HG03442 (cell line): Measurements from ENCODE around the gene THEM5.
"Not testable (repeated sequence)": the region's sequence is repeated elsewhere in the genome, so short reads cannot be mapped to it uniquely, and the experiment has no call there.

Experiments used
- ATAC-seq: cut with Tn5 transposase; IDR thresholded peaks from one replicate; pipeline ENCODE4 v1.9.1; 2021; ENCODE audit warnings: mild to moderate bottlenecking, moderate library complexity; ENCODE audit not compliant: unreplicated experiment

The THEM5 gene

GRCh38 chr1:151868486-151868885, 15.0 kb upstream of the THEM5 start:
- no peak for ATAC-seq

GRCh38 chr1:151867765-151868411, 14.4 kb upstream of the THEM5 start:
- ATAC-seq = no peak

GRCh38 chr1:151867321-151867720, 13.8 kb upstream of the THEM5 start:
- ATAC-seq = no peak

DNA sequence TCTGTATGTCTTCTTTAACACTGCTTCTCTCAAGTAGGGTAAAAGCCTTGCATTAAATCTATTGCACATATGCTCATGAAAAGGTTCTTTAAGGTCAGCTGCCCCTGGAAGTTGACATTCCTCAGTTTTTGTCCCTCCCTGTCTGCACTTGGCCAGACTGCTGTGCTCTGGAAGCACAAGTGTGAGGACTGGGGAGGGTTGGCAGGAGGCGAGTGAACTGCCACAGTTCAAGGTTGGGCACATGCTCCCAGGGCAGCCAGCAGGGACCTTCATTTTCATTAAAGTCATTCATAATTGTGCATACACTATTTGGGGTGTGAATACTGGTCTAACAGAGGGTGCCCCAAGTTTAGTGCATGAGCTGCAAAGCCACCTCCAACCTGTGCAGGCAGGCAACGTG, 10.9 kb upstream of the THEM5 start:
- ATAC-seq = no peak

DNA sequence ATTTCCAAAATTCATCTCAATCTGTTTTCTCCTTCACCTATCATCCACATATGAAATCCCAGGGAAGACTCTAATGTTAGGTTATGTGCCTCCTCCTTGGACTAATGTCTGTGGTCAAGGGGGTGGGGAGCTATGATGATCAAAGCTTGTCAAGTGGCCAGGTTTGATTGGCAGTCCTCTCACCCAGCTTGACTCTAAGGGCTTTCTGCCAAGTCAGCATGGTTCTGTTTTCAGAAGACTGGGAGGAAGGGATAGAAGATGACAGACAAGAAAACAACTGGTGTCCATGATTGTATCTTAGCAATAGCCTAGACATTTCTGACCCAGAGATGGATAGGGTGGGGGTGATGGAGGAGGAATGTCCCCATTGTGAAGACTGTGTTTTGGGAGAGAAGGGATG, 9.1 kb upstream of the THEM5 start:
- no peak for ATAC-seq

GRCh38 chr1:151860504-151861187, 7.1 kb upstream of the THEM5 start:
- no peak for ATAC-seq

- ATAC-seq = no peak
Measured at GRCh38 chr1:151859891-151860293, 6.4 kb upstream of the THEM5 start.

DNA sequence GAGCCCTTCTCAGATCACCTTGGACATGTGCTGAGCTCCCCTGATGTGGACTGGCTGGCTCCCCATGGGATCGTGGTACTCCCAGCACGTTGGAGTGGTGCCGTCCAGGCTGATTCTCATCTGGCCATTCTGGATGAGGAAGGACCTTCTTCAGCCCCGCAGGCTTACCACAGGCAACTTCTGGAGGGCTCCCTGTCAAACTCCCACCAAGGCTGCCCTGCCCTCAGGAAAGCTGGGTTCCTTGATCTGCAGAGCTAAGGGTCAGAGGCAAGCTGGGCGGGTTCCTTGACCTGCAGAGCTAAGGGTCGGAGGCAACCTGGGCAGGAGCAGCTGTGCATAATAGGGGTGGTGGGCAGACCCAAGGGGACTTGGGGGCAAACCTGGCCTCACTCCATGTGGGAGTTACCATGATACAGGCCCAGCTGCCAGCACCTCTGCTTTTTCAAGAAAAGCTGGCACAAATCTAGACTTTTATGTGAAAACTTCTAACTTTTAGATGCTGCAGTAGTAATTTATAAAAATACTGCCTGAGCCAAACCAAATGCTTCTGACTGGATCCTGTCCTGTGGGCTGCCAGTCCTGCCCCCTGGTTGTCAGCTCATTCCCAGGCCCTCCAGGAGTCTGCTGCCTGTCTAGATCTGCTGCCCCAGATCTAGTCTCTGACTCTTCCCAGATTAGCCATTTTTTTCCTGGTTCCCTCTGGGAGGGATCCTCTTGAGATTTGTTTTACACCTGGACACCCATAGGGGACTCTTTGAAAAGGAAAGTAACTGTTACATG, 5.6 kb upstream of the THEM5 start:
- no peak for ATAC-seq

GRCh38 chr1:151858030-151858746, 4.7 kb upstream of the THEM5 start:
- ATAC-seq = no peak

- ATAC-seq = no peak
Measured at GRCh38 chr1:151855933-151856332, 2.4 kb upstream of the THEM5 start.

- ATAC-seq = not testable (repeated sequence)
Measured at GRCh38 chr1:151855516-151855915, 2.0 kb upstream of the THEM5 start.

DNA sequence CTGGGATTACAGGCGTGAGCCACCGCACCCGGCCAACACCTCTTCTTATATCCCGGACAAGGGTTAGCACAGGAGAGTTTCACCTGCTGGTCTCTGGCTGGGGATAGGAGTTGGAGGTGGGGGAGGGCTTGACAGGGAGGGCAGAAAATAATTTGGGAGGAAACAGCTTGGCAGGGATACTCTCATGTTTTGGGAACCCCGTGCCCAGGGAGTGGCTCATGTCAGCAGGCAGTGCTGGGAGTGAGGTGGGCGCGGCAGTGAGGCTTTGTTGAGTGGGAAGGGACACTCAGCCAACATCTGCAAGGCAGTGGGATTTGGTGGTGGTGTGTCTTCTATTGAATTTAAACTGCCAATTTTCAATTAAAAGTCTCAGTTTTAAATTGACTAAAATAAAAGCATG, 1.1 kb upstream of the THEM5 start:
- no peak for ATAC-seq

DNA sequence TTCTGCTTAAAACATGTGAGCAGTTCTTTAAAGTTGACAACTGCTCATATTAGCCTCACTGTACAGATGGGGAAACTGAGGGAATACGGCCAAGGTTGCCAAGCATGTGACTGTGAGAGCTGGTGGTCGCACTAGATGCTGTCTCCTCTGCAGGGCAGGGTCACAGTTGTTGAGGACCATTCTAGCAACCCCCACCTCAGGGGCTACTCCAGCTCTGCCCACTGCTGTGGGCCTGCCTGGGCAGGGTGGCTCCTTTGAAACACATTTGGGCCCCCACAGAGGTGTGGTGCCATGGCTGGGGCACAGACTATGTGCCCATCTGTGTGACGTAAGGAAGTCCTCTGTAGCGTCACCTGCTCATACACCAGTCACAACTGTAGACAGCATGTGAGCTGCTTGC, 779 bp downstream of the THEM5 start:
- no peak for ATAC-seq

GRCh38 chr1:151851886-151852285, 1.6 kb downstream of the THEM5 start:
- ATAC-seq = no peak

- ATAC-seq = no peak
Measured at GRCh38 chr1:151849871-151850270, 3.6 kb downstream of the THEM5 start.

- no peak for ATAC-seq
Measured at GRCh38 chr1:151849126-151849525, 4.4 kb downstream of the THEM5 start.

DNA sequence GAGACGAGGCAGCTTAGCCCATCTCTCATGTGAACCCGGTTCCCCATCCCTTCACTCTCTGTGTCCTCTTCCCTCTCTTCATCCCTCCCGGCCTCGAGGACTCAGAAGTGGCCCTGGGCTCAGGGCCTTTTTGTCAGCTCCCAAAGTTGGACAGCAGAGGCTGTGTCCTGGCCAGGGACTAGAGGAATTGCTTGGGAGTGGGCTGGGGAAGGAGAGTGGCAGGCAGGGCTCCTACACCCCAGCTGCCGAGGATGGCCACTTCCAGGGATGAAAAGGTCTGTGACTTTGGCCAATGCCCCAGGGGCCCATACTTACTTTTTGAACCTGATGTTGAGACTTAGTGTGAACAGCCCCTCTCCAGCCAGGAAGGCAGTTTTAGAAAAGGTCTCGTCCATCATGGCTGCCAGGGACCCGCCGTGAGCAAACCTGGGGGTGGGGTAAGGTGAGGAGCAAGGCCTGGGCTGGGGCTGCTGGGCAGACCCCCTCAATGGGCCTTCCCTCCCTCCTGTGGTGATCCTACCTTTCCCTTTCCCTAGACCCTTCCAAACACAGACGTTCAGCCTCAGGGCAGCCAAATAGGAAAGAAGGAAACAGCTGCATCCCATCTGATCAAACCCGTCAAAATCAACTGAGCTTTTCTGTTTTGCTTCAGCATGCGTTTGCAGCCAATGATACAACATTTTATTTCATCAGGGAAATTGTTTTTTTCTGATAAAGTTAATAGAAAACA, 5.5 kb downstream of the THEM5 start:
- no peak for ATAC-seq

DNA sequence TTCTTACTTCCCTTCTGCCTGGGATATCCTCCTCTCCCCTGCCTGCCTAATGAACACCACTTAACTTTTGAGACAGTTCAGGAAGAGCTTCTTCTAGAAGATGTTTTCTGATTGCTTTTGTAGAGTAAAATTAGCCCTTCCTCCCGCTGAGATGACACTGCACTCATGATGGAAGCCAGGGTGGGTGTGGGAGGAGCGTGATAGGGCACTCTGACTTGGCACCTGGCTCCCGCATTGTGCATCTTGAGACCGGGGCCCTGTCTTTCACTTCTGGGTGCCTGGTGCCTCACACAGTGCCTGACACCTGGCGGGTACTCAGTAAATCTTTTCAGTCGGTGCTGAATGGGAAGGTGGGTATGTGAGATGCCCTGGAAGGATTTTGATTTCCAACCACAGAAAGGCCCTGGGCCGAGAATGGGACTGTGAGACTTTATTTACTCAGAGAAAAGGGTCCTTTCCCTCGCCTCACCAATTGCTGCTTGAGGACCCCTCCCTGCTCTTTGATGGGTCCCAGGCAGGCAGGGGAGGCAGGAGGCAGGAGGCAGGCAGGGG, 6.8 kb downstream of the THEM5 start:
- no peak for ATAC-seq

GRCh38 chr1:151846062-151846568, 7.4 kb downstream of the THEM5 start:
- ATAC-seq = no peak

DNA sequence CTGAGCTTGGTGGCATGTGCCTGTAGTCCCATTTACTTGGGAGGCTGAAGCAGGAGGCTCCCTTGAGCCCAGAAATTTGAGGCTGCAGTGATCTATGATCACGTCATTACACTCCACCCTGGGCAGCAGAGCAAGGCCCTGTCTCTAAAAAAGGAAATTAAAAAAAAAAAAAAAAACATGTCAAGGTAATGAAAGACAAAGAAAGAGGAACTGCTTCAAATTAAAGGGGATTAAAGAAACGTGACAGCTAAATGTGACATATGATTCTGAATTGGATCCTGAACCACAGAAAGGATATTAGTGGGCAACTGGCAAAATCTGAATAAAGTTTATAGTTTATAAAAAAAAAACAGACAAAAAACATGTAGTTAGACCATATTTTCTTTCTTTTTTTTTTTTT, 10.1 kb downstream of the THEM5 start:
- ATAC-seq = no peak
